Inferior parietal cortex (tissue), 1 donor: ENCODE measurements around the gene RNF169.
"Not testable (repeated sequence)": the region's sequence is repeated elsewhere in the genome, so short reads cannot be mapped to it uniquely, and the experiment has no call there.

Source experiments
- DNase-seq: peaks from one replicate; pipeline ENCODE4 v3.0.0-alpha.2; 2016; ENCODE audit errors: extremely low spot score

RNF169 gene

GRCh38 chr11:74824285-74824982 lies 75.8 kb downstream of the RNF169 start:
- DNase-seq, result no peak

- DNase-seq, result not testable (repeated sequence)
Measured at GRCh38 chr11:74825596-74825995, 76.9 kb downstream of the RNF169 start.

GRCh38 chr11:74826901-74827300 lies 78.3 kb downstream of the RNF169 start:
- no peak for DNase-seq

- no peak for DNase-seq
Measured at GRCh38 chr11:74837191-74837590, 88.5 kb downstream of the RNF169 start.

- DNase-seq, result no peak
Measured at GRCh38 chr11:74838188-74838587, 89.5 kb downstream of the RNF169 start.

- no peak for DNase-seq
Measured at GRCh38 chr11:74839446-74839845, 90.8 kb downstream of the RNF169 start.

GRCh38 chr11:74839971-74840370 lies 91.3 kb downstream of the RNF169 start:
- DNase-seq, result no peak

GRCh38 chr11:74840486-74840885 lies 91.8 kb downstream of the RNF169 start:
- no peak for DNase-seq

- no peak for DNase-seq
Measured at GRCh38 chr11:74842967-74843366, 94.3 kb downstream of the RNF169 start.

- DNase-seq, result no peak
Measured at GRCh38 chr11:74844072-74844471, 95.4 kb downstream of the RNF169 start.

GRCh38 chr11:74844865-74845264 lies 96.2 kb downstream of the RNF169 start:
- no peak for DNase-seq

GRCh38 chr11:74845978-74846517 lies 97.4 kb downstream of the RNF169 start:
- no peak for DNase-seq

- DNase-seq, result no peak
Measured at GRCh38 chr11:74846770-74847169, 98.1 kb downstream of the RNF169 start.

- DNase-seq, result no peak
Measured at GRCh38 chr11:74847395-74847794, 98.7 kb downstream of the RNF169 start.

- DNase-seq, result no peak
Measured at GRCh38 chr11:74847895-74848294, 99.2 kb downstream of the RNF169 start.

GRCh38 chr11:74849525-74850391 lies 101.1 kb downstream of the RNF169 start:
- DNase-seq, result no peak

- no peak for DNase-seq
Measured at GRCh38 chr11:74853223-74853622, 104.6 kb downstream of the RNF169 start.

- no peak for DNase-seq
Measured at GRCh38 chr11:74860743-74861142, 112.1 kb downstream of the RNF169 start.

- no peak for DNase-seq
Measured at GRCh38 chr11:74863410-74863809, 114.8 kb downstream of the RNF169 start.

- no peak for DNase-seq
Measured at GRCh38 chr11:74866557-74866956, 117.9 kb downstream of the RNF169 start.

- no peak for DNase-seq
Measured at GRCh38 chr11:74870485-74870884, 121.8 kb downstream of the RNF169 start.

GRCh38 chr11:74871037-74871436 lies 122.4 kb downstream of the RNF169 start:
- DNase-seq, result no peak

- no peak for DNase-seq
Measured at GRCh38 chr11:74877132-74877531, 128.5 kb downstream of the RNF169 start.
